Measurements from ENCODE around the gene PIGR. TPM values are rescaled to one million over a fixed set of nuclear protein-coding genes. Genes with fewer than 3 reads are reported as not detected.

The PIGR gene
- total RNA-seq, 1 experiment from 2014 or later = 2.6 TPM

DNA sequence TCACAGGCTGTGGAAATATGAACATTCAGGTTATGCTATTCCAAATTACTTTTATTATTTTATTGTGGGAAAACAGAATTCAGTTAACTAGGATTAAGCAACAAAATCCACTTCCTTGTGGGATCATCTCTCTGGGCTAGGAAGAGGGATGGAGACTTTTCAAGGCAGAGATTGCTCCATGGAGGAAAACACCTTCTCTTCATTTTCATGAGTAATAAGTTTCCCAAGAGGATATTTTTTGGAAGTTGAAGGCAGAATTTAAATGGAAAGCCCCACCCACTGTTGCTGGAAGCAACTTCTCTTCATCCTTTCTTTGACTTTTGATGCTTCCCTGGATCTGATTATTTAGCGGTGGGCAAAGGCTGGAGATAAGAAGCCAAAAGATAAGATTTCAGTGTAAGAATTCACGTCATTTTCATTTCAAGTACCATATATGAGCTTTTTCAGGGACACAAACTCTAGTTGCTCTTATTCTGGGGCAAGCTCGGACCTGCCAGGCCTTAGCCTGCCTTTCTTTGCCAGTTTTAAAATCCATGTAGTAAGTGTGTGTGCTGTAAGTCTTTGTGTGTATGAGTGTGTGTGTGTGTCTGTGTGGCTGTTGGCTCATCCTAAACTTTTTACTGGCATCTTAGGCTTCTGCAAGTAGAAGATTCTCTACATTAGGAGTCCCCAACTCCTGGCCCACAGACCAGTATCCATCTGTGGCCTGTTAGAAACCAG is 60.8 kb downstream of the PIGR start:
- Histone ChIP-seq H3K4me3 (replicated peaks in 1 of 2; ENCODE audit: low read depth in 1 of 2, low read length in 2 of 2) (no peak overlapping the region), H3K4me1 (ENCODE audit: control insufficient read depth in 1 of 2, insufficient read depth in 2 of 2, low read length in 2 of 2) (no peaks in the 10 kb centered on the region), H4K20me1 (ENCODE audit: insufficient read depth) (no peaks in the 10 kb centered on the region), H3K9me3 (ENCODE audit: control insufficient read depth in 1 of 2, insufficient read depth in 1 of 2, low read depth in 1 of 2, low read length in 2 of 2) (no peaks in the 10 kb centered on the region), H3K36me3 (ENCODE audit: control insufficient read depth in 1 of 2, insufficient read depth in 2 of 2, low read length in 2 of 2) (no peaks in the 10 kb centered on the region), H3K79me2 (ENCODE audit: insufficient read depth, low read length) (no peaks in the 10 kb centered on the region), H3K9me2 (ENCODE audit: insufficient read depth) (no peaks in the 10 kb centered on the region), H3K4me2 (ENCODE audit: low read length) (no peak overlapping the region), H3K27me3 (ENCODE audit: insufficient read depth, low read length) (no peaks in the 10 kb centered on the region), H3K9ac (ENCODE audit: low read length) (no peak overlapping the region), H3K27ac (ENCODE audit: low read depth, low read length) (no peak overlapping the region), H2AFZ (ENCODE audit: low read depth, low read length, poor library complexity, severe bottlenecking) (no peak overlapping the region)
- DNase-seq (ENCODE audit: low read depth, low spot score) = no peak
- BruUV-seq (replicated peaks) = no TSS peak
- TF ChIP-seq, protein P1, sequence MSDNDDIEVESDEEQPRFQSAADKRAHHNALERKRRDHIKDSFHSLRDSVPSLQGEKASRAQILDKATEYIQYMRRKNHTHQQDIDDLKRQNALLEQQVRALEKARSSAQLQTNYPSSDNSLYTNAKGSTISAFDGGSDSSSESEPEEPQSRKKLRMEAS (IDR thresholded peaks at IDR 0.05) = no peak
- TF ChIP-seq TCF7L2 (IDR thresholded peaks at IDR 0.05; ENCODE audit: borderline replicate concordance, extremely low read depth, insufficient read depth, insufficient read length) (no peak), FOSL1 (IDR thresholded peaks at IDR 0.05; ENCODE audit: low read depth) (no peak), ZNF274 (IDR thresholded peaks at IDR 0.05; ENCODE audit: low read depth, low read length) (no peak), SRF (IDR thresholded peaks at IDR 0.05; ENCODE audit: low read depth) (no peak), SIN3A (IDR thresholded peaks at IDR 0.05; ENCODE audit: low read depth) (no peak), EZH2phosphoT487 (IDR thresholded peaks at IDR 0.05; ENCODE audit: borderline replicate concordance) (no peak)
- ChIA-PET RAD21 (ENCODE audit: low non-redundant PET in 1 of 2, low total read pairs in 2 of 2, uncharacterized antibody in 2 of 2, unreplicated experiment in 2 of 2) (no interaction called here), POLR2A (no interaction called here), CTCF (no interaction called here)
- intact Hi-C loops (cut with micrococcal nuclease) = no loop called here
- ATAC-seq = no peak

DNA sequence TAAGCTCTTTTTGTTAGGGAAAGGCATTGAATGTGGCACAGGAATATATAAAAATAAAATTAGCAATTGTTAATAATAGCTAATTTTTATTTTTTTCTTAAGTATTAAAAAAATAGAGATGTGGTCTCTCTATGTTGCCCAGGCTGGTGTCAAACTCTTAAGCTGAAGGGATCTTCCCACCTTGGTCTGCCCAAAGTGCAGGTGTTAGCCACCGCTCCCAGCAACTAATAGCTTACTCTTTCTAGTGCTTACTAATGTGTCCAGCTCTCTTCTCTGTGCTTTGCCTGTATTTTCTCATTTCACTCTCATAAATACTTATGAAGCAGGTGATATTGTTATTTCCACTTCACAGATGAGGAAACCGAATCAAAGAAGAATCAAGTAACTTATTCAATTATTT is 62.4 kb downstream of the PIGR start:
- no peak overlapping the region for H3K4me3 ChIP-seq (replicated peaks in 1 of 2; ENCODE audit: low read depth in 1 of 2, low read length in 2 of 2)
- H4K20me1 ChIP-seq (ENCODE audit: insufficient read depth) = no peaks in the 10 kb centered on the region
- ATAC-seq = no peak
- H3K4me1 ChIP-seq (ENCODE audit: control insufficient read depth in 1 of 2, insufficient read depth in 2 of 2, low read length in 2 of 2) = no peaks in the 10 kb centered on the region
- no peak overlapping the region for H2AFZ ChIP-seq (ENCODE audit: low read depth, low read length, poor library complexity, severe bottlenecking)
- BruUV-seq (replicated peaks) = no TSS peak
- no peaks in the 10 kb centered on the region; a peak in 1 of 4 replicates for H3K9me3 ChIP-seq (ENCODE audit: control insufficient read depth in 1 of 2, insufficient read depth in 1 of 2, low read depth in 1 of 2, low read length in 2 of 2)
- no peaks in the 10 kb centered on the region for H3K27me3 ChIP-seq (ENCODE audit: insufficient read depth, low read length)
- RAD21 ChIA-PET (ENCODE audit: low non-redundant PET in 1 of 2, low total read pairs in 2 of 2, uncharacterized antibody in 2 of 2, unreplicated experiment in 2 of 2) = no interaction called here
- H3K9me2 ChIP-seq (ENCODE audit: insufficient read depth) = no peaks in the 10 kb centered on the region
- no peak overlapping the region for H3K9ac ChIP-seq (ENCODE audit: low read length)
- POLR2A ChIA-PET = no interaction called here
- H3K27ac ChIP-seq (ENCODE audit: low read depth, low read length) = no peak overlapping the region
- CTCF ChIA-PET = interaction anchor here (0.7 to 1.9 kb wide), 3 partner anchors 11 to 28 kb away, joined by 3 to 6 read pairs (median 3); no protein-coding TSS in a partner anchor
- H3K4me2 ChIP-seq (ENCODE audit: low read length) = no peak overlapping the region
- no peaks in the 10 kb centered on the region for H3K79me2 ChIP-seq (ENCODE audit: insufficient read depth, low read length)
- intact Hi-C loops (cut with micrococcal nuclease) = no loop called here
- no peaks in the 10 kb centered on the region for H3K36me3 ChIP-seq (ENCODE audit: control insufficient read depth in 1 of 2, insufficient read depth in 2 of 2, low read length in 2 of 2)
- no peak for DNase-seq (ENCODE audit: low read depth, low spot score)
- TF ChIP-seq, protein P2, sequence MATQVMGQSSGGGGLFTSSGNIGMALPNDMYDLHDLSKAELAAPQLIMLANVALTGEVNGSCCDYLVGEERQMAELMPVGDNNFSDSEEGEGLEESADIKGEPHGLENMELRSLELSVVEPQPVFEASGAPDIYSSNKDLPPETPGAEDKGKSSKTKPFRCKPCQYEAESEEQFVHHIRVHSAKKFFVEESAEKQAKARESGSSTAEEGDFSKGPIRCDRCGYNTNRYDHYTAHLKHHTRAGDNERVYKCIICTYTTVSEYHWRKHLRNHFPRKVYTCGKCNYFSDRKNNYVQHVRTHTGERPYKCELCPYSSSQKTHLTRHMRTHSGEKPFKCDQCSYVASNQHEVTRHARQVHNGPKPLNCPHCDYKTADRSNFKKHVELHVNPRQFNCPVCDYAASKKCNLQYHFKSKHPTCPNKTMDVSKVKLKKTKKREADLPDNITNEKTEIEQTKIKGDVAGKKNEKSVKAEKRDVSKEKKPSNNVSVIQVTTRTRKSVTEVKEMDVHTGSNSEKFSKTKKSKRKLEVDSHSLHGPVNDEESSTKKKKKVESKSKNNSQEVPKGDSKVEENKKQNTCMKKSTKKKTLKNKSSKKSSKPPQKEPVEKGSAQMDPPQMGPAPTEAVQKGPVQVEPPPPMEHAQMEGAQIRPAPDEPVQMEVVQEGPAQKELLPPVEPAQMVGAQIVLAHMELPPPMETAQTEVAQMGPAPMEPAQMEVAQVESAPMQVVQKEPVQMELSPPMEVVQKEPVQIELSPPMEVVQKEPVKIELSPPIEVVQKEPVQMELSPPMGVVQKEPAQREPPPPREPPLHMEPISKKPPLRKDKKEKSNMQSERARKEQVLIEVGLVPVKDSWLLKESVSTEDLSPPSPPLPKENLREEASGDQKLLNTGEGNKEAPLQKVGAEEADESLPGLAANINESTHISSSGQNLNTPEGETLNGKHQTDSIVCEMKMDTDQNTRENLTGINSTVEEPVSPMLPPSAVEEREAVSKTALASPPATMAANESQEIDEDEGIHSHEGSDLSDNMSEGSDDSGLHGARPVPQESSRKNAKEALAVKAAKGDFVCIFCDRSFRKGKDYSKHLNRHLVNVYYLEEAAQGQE (IDR thresholded peaks at IDR 0.05; ENCODE audit: low read depth) = no peak
- TF ChIP-seq CBX3 (IDR thresholded peaks at IDR 0.05; ENCODE audit: low read depth) (no peak), EZH2 (IDR thresholded peaks at IDR 0.05) (no peak), CEBPB (IDR thresholded peaks at IDR 0.05; ENCODE audit: low read depth) (no peak), ELF1 (IDR thresholded peaks at IDR 0.05; ENCODE audit: borderline replicate concordance, low read depth) (no peak), EGR1 (IDR thresholded peaks at IDR 0.05; ENCODE audit: low read depth) (no peak), SIN3A (IDR thresholded peaks at IDR 0.05; ENCODE audit: low read depth) (no peak), JUND (IDR thresholded peaks at IDR 0.05) (no peak), TCF7L2 (IDR thresholded peaks at IDR 0.05; ENCODE audit: borderline replicate concordance, extremely low read depth, insufficient read depth, insufficient read length) (no peak), SP1 (IDR thresholded peaks at IDR 0.05; ENCODE audit: low read depth) (no peak)
- TF ChIP-seq, protein P3, sequence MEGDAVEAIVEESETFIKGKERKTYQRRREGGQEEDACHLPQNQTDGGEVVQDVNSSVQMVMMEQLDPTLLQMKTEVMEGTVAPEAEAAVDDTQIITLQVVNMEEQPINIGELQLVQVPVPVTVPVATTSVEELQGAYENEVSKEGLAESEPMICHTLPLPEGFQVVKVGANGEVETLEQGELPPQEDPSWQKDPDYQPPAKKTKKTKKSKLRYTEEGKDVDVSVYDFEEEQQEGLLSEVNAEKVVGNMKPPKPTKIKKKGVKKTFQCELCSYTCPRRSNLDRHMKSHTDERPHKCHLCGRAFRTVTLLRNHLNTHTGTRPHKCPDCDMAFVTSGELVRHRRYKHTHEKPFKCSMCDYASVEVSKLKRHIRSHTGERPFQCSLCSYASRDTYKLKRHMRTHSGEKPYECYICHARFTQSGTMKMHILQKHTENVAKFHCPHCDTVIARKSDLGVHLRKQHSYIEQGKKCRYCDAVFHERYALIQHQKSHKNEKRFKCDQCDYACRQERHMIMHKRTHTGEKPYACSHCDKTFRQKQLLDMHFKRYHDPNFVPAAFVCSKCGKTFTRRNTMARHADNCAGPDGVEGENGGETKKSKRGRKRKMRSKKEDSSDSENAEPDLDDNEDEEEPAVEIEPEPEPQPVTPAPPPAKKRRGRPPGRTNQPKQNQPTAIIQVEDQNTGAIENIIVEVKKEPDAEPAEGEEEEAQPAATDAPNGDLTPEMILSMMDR (IDR thresholded peaks at IDR 0.05 in 2 of 3, conservative IDR thresholded peaks at IDR 0.05 in 1 of 3; ENCODE audit: borderline replicate concordance in 1 of 3, insufficient read depth in 1 of 3, low read depth in 2 of 3, low read length in 2 of 3) = no peak

All from HCT116 (cell line).